Measurements from ENCODE around the gene DEPP1. TPM values are rescaled to one million over a fixed set of nuclear protein-coding genes. Genes with fewer than 3 reads are reported as not detected.

The DEPP1 gene
- total and polyA plus RNA-seq, 4 donors, result 10.7 to 79.3 (median 33.5) TPM

- 82% methylated on average over 19 of the region's 19 CpGs for WGBS
- TF ChIP-seq RXRA (IDR thresholded peaks at IDR 0.05), result no peak
- TF ChIP-seq JUND (IDR thresholded peaks at IDR 0.05), result no peak
- TF ChIP-seq, protein P1, sequence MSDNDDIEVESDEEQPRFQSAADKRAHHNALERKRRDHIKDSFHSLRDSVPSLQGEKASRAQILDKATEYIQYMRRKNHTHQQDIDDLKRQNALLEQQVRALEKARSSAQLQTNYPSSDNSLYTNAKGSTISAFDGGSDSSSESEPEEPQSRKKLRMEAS (IDR thresholded peaks at IDR 0.05), result no peak
- TF ChIP-seq, protein P2, sequence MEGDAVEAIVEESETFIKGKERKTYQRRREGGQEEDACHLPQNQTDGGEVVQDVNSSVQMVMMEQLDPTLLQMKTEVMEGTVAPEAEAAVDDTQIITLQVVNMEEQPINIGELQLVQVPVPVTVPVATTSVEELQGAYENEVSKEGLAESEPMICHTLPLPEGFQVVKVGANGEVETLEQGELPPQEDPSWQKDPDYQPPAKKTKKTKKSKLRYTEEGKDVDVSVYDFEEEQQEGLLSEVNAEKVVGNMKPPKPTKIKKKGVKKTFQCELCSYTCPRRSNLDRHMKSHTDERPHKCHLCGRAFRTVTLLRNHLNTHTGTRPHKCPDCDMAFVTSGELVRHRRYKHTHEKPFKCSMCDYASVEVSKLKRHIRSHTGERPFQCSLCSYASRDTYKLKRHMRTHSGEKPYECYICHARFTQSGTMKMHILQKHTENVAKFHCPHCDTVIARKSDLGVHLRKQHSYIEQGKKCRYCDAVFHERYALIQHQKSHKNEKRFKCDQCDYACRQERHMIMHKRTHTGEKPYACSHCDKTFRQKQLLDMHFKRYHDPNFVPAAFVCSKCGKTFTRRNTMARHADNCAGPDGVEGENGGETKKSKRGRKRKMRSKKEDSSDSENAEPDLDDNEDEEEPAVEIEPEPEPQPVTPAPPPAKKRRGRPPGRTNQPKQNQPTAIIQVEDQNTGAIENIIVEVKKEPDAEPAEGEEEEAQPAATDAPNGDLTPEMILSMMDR (IDR thresholded peaks at IDR 0.05; ENCODE audit: low read depth, low read length, missing input control), result peak; percentile 31
- no peak for TF ChIP-seq SP1 (IDR thresholded peaks at IDR 0.05)
- TF ChIP-seq, protein P3, sequence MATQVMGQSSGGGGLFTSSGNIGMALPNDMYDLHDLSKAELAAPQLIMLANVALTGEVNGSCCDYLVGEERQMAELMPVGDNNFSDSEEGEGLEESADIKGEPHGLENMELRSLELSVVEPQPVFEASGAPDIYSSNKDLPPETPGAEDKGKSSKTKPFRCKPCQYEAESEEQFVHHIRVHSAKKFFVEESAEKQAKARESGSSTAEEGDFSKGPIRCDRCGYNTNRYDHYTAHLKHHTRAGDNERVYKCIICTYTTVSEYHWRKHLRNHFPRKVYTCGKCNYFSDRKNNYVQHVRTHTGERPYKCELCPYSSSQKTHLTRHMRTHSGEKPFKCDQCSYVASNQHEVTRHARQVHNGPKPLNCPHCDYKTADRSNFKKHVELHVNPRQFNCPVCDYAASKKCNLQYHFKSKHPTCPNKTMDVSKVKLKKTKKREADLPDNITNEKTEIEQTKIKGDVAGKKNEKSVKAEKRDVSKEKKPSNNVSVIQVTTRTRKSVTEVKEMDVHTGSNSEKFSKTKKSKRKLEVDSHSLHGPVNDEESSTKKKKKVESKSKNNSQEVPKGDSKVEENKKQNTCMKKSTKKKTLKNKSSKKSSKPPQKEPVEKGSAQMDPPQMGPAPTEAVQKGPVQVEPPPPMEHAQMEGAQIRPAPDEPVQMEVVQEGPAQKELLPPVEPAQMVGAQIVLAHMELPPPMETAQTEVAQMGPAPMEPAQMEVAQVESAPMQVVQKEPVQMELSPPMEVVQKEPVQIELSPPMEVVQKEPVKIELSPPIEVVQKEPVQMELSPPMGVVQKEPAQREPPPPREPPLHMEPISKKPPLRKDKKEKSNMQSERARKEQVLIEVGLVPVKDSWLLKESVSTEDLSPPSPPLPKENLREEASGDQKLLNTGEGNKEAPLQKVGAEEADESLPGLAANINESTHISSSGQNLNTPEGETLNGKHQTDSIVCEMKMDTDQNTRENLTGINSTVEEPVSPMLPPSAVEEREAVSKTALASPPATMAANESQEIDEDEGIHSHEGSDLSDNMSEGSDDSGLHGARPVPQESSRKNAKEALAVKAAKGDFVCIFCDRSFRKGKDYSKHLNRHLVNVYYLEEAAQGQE (IDR thresholded peaks at IDR 0.05), result no peak
- peak in 1 of 2 donors; percentile 38 for TF ChIP-seq RAD21 (IDR thresholded peaks at IDR 0.05)
- no peak overlapping the region for H3K4me3 ChIP-seq (ENCODE audit: low read depth in 1 of 3, low read length in 3 of 3)
- H3K36me3 ChIP-seq (ENCODE audit: control insufficient read depth in 4 of 4, insufficient read depth in 3 of 4, low read depth in 1 of 4, low read length in 3 of 4), result no peaks in the 10 kb centered on the region
- peaks cover 13 to 44% (median 21%) of the 10 kb centered on the region in 4 donors for H3K4me1 ChIP-seq (ENCODE audit: control insufficient read depth in 4 of 4, insufficient read depth in 4 of 4, low read length in 3 of 4)
- H3K27me3 ChIP-seq (ENCODE audit: control insufficient read depth in 4 of 4, insufficient read depth in 4 of 4, low read length in 3 of 4), result no peaks in the 10 kb centered on the region
- H3K9me3 ChIP-seq (ENCODE audit: control insufficient read depth in 4 of 4, low read length in 3 of 4), result no peaks in the 10 kb centered on the region
- DNase-seq (ENCODE audit: low spot score), result peak; percentile 27
- H3K27ac ChIP-seq (ENCODE audit: low read depth in 1 of 2, low read length in 2 of 2), result peak overlapping the region in 1 of 2 donors; percentile 21
- H3K9ac ChIP-seq (ENCODE audit: low read depth in 1 of 2, low read length in 2 of 2), result no peak overlapping the region
These were observed 15.5 kb downstream of the DEPP1 start for GRCh38 chr10:44962870-44963738.

DNA sequence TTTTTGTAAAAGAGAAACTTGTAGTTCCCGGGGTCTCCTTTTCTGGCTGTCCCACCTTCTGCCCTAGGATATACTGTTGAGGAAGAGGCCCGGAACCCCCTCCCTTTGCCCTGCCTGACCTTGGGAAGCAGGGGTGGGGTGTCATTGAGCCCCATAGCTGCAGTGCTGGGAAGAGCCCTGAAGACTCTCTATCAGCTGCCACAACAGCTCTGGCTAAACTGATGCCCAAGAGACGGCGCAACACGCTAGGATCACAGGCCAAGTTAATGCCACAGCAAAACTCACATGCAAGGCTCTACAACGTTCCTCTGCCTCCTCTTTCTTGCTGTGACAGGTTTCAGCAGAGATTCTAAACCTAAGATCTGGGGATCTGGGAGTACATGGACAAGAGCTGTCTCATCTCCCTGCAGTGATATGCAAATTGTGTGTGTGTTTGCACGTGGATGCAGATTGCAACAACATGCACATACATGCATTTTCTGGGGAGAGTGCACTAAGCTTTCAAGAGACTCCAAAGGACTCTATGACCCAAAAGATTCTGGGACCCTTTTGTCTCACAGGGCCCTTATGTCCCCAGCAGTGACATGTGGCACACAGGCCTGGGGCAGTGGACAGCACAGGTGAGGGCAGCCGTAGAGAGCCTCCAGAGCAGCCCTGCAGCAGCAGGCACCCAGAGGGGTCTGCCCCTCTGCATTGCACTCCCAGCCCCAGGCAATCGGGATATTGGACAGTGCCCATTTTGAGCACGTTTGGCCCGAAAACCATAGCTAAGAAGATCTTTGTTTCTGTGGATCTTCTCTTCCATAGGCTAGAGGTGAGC is 16.5 kb downstream of the DEPP1 start:
- WGBS, result 88% methylated on average over 11 of the region's 11 CpGs
- no peak for TF ChIP-seq EGR1 (IDR thresholded peaks at IDR 0.05; ENCODE audit: low read depth in 2 of 2)
- TF ChIP-seq, protein P3 (IDR thresholded peaks at IDR 0.05), result no peak
- no peak for TF ChIP-seq RXRA (IDR thresholded peaks at IDR 0.05)
- no peak for TF ChIP-seq YY1 (IDR thresholded peaks at IDR 0.05)
- no peak for TF ChIP-seq RAD21 (IDR thresholded peaks at IDR 0.05)
- no peak for TF ChIP-seq NR2F2 (IDR thresholded peaks at IDR 0.05)
- no peak for TF ChIP-seq HNF4A (conservative IDR thresholded peaks at IDR 0.05)

More for the DNA sequence above, 16.5 kb downstream of the DEPP1 start:
- H3K4me3 ChIP-seq (ENCODE audit: low read depth in 1 of 3, low read length in 3 of 3), result no peak overlapping the region
- H3K9me3 ChIP-seq (ENCODE audit: control insufficient read depth in 4 of 4, low read length in 3 of 4), result no peaks in the 10 kb centered on the region
- peak; percentile 22 for DNase-seq (ENCODE audit: low spot score)
- no peaks in the 10 kb centered on the region for H3K27me3 ChIP-seq (ENCODE audit: control insufficient read depth in 4 of 4, insufficient read depth in 4 of 4, low read length in 3 of 4)
- peaks cover 12 to 45% (median 19%) of the 10 kb centered on the region in 4 donors for H3K4me1 ChIP-seq (ENCODE audit: control insufficient read depth in 4 of 4, insufficient read depth in 4 of 4, low read length in 3 of 4)
- H3K36me3 ChIP-seq (ENCODE audit: control insufficient read depth in 4 of 4, insufficient read depth in 3 of 4, low read depth in 1 of 4, low read length in 3 of 4), result no peaks in the 10 kb centered on the region
- no peak overlapping the region for H3K9ac ChIP-seq (ENCODE audit: low read depth in 1 of 2, low read length in 2 of 2)
- H3K27ac ChIP-seq (ENCODE audit: low read depth in 1 of 2, low read length in 2 of 2), result no peak overlapping the region
